Measurements from ENCODE around the gene IL32. TPM values are rescaled to one million over a fixed set of nuclear protein-coding genes. Genes with fewer than 3 reads are reported as not detected.
A peak's percentile ranks its signal among the peaks of the same experiment; 100 is the strongest.

Gene IL32
- total RNA-seq, 1 donor from 2014 or later, result 621 TPM

GRCh38 chr16:3023415-3023668 is 42.1 kb upstream of the IL32 start:
- peaks cover under 1% of the 10 kb centered on the region for H3K27me3 ChIP-seq (ENCODE audit: control insufficient read depth, insufficient read depth, low read length)
- peak overlapping the region; percentile 60 for H3K4me3 ChIP-seq (ENCODE audit: low read depth, low read length)
- H3K36me3 ChIP-seq (ENCODE audit: control insufficient read depth, insufficient read depth, low read length), result peaks cover 4% of the 10 kb centered on the region
- no peak for DNase-seq (ENCODE audit: low read depth)
- no peak for TF ChIP-seq CTCF (IDR thresholded peaks at IDR 0.05; ENCODE audit: insufficient read depth, low read length, poor library complexity, severe bottlenecking)

- Histone ChIP-seq H3K36me3 (ENCODE audit: control insufficient read depth, insufficient read depth, low read length) (peaks cover 4% of the 10 kb centered on the region), H3K4me3 (ENCODE audit: low read depth, low read length) (peak within 1 kb of the TSS; percentile 60), H3K27me3 (ENCODE audit: control insufficient read depth, insufficient read depth, low read length) (peaks cover 6% of the 10 kb centered on the region)
- TF ChIP-seq CTCF (IDR thresholded peaks at IDR 0.05; ENCODE audit: insufficient read depth, low read length, poor library complexity, severe bottlenecking), result no peak
- peak; percentile 93 for DNase-seq (ENCODE audit: low read depth)
Observed at GRCh38 chr16:3023669-3024478, 41.6 kb upstream of the IL32 start, which contains the start of the genes HCFC1R1 and THOC6. HCFC1R1 (minus strand) TSS chr16:3023942; CDS start chr16:3023941, 1 bp downstream. THOC6 (plus strand) TSS chr16:3024035; CDS start chr16:3024327, 292 bp downstream.

GRCh38 chr16:3025032-3026002 is 40.1 kb upstream of the IL32 start:
- no peak overlapping the region for H3K4me3 ChIP-seq (ENCODE audit: low read depth, low read length)
- DNase-seq (ENCODE audit: low read depth), result no peak
- no peak for TF ChIP-seq CTCF (IDR thresholded peaks at IDR 0.05; ENCODE audit: insufficient read depth, low read length, poor library complexity, severe bottlenecking)
- peaks cover 20% of the 10 kb centered on the region for H3K27me3 ChIP-seq (ENCODE audit: control insufficient read depth, insufficient read depth, low read length)
- peaks cover 4% of the 10 kb centered on the region for H3K36me3 ChIP-seq (ENCODE audit: control insufficient read depth, insufficient read depth, low read length)

GRCh38 chr16:3026003-3026378 is 39.4 kb upstream of the IL32 start:
- no peak overlapping the region for H3K4me3 ChIP-seq (ENCODE audit: low read depth, low read length)
- peaks cover 4% of the 10 kb centered on the region for H3K36me3 ChIP-seq (ENCODE audit: control insufficient read depth, insufficient read depth, low read length)
- DNase-seq (ENCODE audit: low read depth), result no peak
- no peak for TF ChIP-seq CTCF (IDR thresholded peaks at IDR 0.05; ENCODE audit: insufficient read depth, low read length, poor library complexity, severe bottlenecking)
- peaks cover 27% of the 10 kb centered on the region for H3K27me3 ChIP-seq (ENCODE audit: control insufficient read depth, insufficient read depth, low read length)

GRCh38 chr16:3026609-3027488 is 38.6 kb upstream of the IL32 start:
- no peak for DNase-seq (ENCODE audit: low read depth)
- Histone ChIP-seq H3K27me3 (ENCODE audit: control insufficient read depth, insufficient read depth, low read length) (peaks cover 33% of the 10 kb centered on the region), H3K4me3 (ENCODE audit: low read depth, low read length) (no peak overlapping the region), H3K36me3 (ENCODE audit: control insufficient read depth, insufficient read depth, low read length) (peaks cover 4% of the 10 kb centered on the region)
- TF ChIP-seq CTCF (IDR thresholded peaks at IDR 0.05; ENCODE audit: insufficient read depth, low read length, poor library complexity, severe bottlenecking), result no peak

Data from kidney epithelial cell (primary cell).